ENCODE results near the gene OAS2. TPM values are rescaled to one million over a fixed set of nuclear protein-coding genes. Genes with fewer than 3 reads are reported as not detected.
A peak's percentile ranks its signal among the peaks of the same experiment; 100 is the strongest.

Gene OAS2
- total and polyA plus RNA-seq, 7 experiments from 2014 or later = 29.9 to 238 (median 63.6) TPM

DNA sequence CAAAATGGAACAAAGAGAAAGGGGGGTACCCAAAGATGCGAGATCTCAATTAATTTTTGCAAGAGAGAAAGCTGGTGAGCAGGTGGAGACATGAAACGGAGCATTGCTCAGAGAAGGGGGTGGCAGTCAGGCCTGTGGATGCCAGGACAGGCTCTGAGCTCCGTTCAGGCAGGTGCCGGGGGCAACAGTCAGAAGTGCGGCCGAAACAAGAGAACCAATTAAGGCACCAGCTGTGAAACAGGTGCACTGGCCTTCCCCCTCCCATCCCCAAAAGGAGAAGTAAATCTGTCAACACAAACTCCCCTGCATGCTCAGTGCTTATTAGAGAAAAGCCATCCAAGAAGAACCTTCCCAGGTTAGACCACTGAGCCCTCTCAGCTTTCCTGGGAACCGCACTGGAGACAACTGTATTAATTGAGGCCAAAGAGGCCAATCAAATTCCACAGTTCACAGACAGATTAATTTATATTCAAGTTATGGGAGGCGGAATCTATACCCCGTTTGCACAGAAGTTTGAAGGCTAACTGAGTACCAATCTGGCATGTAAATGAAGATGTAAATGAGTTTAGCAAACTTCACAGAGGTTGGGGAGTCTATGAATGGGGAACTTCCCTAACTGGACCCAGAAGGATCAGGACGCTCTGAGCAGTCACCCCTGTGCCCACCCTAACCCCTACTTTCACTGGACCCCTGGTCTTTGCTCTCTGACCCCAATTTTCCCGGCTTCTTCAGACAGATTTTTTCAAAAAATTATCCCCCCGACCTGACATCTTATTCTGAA, 20.9 kb downstream of the OAS2 start:
- intact Hi-C loops (cut with micrococcal nuclease) = no loop called here
- ATAC-seq (no peak), DNase-seq (no peak)
- Histone ChIP-seq H3K27ac (ENCODE audit: low read depth, low read length) (no peak overlapping the region), H3K9me3 (ENCODE audit: control insufficient read depth in 2 of 3, low read length in 3 of 3) (peaks cover 0 to 6% (median 0%) of the 10 kb centered on the region in 3 experiments), H3K36me3 (ENCODE audit: control insufficient read depth in 2 of 3, insufficient read depth in 3 of 3, low read length in 3 of 3) (peaks cover 31 to 87% (median 33%) of the 10 kb centered on the region in 3 experiments), H3K4me3 (ENCODE audit: low read length) (no peak overlapping the region), H3K27me3 (ENCODE audit: control insufficient read depth in 2 of 2, insufficient read depth in 2 of 2, low read length in 2 of 2) (no peaks in the 10 kb centered on the region), H3K4me1 (ENCODE audit: control insufficient read depth in 2 of 2, insufficient read depth in 2 of 2, low read length in 2 of 2) (no peaks in the 10 kb centered on the region)
- no peak overlapping the region for H3K4me3 Mint-ChIP-seq
- ChIA-PET POLR2A (no interaction called here), CTCF (interaction anchor here (1.0 kb wide), 1 partner anchor 8 kb away, joined by 4 read pairs; no protein-coding TSS in a partner anchor)
- H3K4me1 Mint-ChIP-seq = peaks cover 0 to 9% (median 4%) of the 10 kb centered on the region in 7 donors
- H3K9me3 Mint-ChIP-seq = peaks cover 0 to 4% (median 0%) of the 10 kb centered on the region in 11 donors
- H3K36me3 Mint-ChIP-seq = peaks cover 30 to 85% (median 75%) of the 10 kb centered on the region in 5 donors
- no peaks in the 10 kb centered on the region for H3K27me3 Mint-ChIP-seq
- H3K27ac Mint-ChIP-seq = peak overlapping the region in 2 of 9 donors; percentile 3 to 67

DNA sequence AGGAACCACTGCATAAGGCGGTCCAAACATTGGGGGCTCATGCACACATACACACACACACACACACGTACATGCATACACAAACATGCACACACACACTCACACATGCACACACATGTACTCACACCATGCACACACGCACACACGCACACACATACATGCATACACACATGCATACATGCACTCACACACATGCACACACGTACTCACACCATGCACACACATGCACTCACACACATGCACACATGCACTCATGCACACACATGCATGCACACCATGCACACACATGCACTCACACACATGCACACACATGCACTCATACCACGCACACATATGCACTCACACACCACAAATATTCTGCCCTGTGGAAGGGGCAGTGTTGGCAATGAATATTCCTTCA, 22.1 kb downstream of the OAS2 start:
- H3K27ac Mint-ChIP-seq = peak overlapping the region in 1 of 9 donors; percentile 75
- H3K4me1 ChIP-seq (ENCODE audit: control insufficient read depth in 2 of 2, insufficient read depth in 2 of 2, low read length in 2 of 2) = no peaks in the 10 kb centered on the region
- intact Hi-C loops (cut with micrococcal nuclease) = no loop called here
- H3K4me3 Mint-ChIP-seq = no peak overlapping the region
- peaks cover 0 to 9% (median 5%) of the 10 kb centered on the region in 7 donors for H3K4me1 Mint-ChIP-seq
- no peaks in the 10 kb centered on the region for H3K27me3 ChIP-seq (ENCODE audit: control insufficient read depth in 2 of 2, insufficient read depth in 2 of 2, low read length in 2 of 2)
- peaks cover 37 to 94% (median 38%) of the 10 kb centered on the region in 3 experiments for H3K36me3 ChIP-seq (ENCODE audit: control insufficient read depth in 2 of 3, insufficient read depth in 3 of 3, low read length in 3 of 3)
- no peak for DNase-seq
- H3K36me3 Mint-ChIP-seq = peaks cover 24 to 90% (median 70%) of the 10 kb centered on the region in 5 donors
- no peak overlapping the region for H3K4me3 ChIP-seq (ENCODE audit: low read length)
- H3K27ac ChIP-seq (ENCODE audit: low read depth, low read length) = no peak overlapping the region
- CTCF ChIA-PET = no interaction called here
- no peaks in the 10 kb centered on the region for H3K27me3 Mint-ChIP-seq
- POLR2A ChIA-PET = no interaction called here
- peaks cover 0 to 4% (median 0%) of the 10 kb centered on the region in 11 donors for H3K9me3 Mint-ChIP-seq
- ATAC-seq = no peak
- H3K9me3 ChIP-seq (ENCODE audit: control insufficient read depth in 2 of 3, low read length in 3 of 3) = peaks cover 0 to 6% (median 0%) of the 10 kb centered on the region in 3 experiments

DNA sequence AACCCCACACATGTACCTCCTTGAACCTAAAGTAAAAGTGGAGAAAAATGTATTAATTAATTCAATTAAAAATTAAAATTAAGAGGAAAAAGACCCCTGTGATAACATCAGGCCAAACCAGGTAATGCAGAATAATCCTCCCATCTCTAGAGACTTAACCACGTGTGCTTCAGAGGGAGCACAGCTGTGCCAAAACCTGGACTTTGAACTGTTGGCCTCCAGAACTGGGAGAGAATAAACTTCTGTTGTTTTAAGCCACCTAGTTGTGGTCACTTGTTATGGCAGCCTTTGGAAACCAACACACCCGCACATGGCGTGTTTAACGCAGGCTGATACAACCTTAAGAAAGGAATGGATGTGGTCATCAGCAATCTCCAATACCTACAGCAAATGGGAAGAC, 23.8 kb downstream of the OAS2 start:
- intact Hi-C loops (cut with micrococcal nuclease) = no loop called here
- Mint-ChIP-seq H3K9me3 (peaks cover 0 to 4% (median 0%) of the 10 kb centered on the region in 11 donors), H3K27ac (peak overlapping the region in 3 of 9 donors; percentile 10 to 77 (median 47)), H3K36me3 (peaks cover 19 to 83% (median 64%) of the 10 kb centered on the region in 5 donors), H3K4me1 (peaks cover 0 to 6% (median 0%) of the 10 kb centered on the region in 7 donors), H3K4me3 (no peak overlapping the region), H3K27me3 (no peaks in the 10 kb centered on the region)
- Histone ChIP-seq H3K4me3 (ENCODE audit: low read length) (no peak overlapping the region), H3K27me3 (ENCODE audit: control insufficient read depth in 2 of 2, insufficient read depth in 2 of 2, low read length in 2 of 2) (no peaks in the 10 kb centered on the region), H3K9me3 (ENCODE audit: control insufficient read depth in 2 of 3, low read length in 3 of 3) (peaks cover 0 to 6% (median 0%) of the 10 kb centered on the region in 3 experiments), H3K27ac (ENCODE audit: low read depth, low read length) (no peak overlapping the region), H3K36me3 (ENCODE audit: control insufficient read depth in 2 of 3, insufficient read depth in 3 of 3, low read length in 3 of 3) (peaks cover 43 to 92% (median 47%) of the 10 kb centered on the region in 3 experiments), H3K4me1 (ENCODE audit: control insufficient read depth in 2 of 2, insufficient read depth in 2 of 2, low read length in 2 of 2) (no peaks in the 10 kb centered on the region)
- no peak for DNase-seq
- ATAC-seq = no peak
- ChIA-PET POLR2A (no interaction called here), CTCF (interaction anchor here (1.4 kb wide), 1 partner anchor 9 kb away, joined by 7 read pairs; no protein-coding TSS in a partner anchor)

DNA sequence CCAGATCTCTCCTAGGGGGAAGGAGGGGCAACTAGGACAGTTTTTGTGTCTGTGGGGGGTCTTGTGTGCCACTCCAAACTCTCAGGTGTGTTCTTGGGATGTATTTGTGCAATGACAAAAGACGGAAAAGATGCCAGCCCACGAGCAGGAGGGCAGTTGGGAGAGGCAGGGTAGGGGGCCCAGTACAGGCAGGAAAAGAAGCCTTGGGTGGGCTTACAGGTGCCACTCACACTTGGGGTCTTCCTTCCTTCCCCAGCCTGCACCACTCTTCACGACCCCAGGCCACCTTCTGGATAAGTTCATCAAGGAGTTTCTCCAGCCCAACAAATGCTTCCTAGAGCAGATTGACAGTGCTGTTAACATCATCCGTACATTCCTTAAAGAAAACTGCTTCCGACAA, 24.4 kb downstream of the OAS2 start:
- no peaks in the 10 kb centered on the region for H3K27me3 ChIP-seq (ENCODE audit: control insufficient read depth in 2 of 2, insufficient read depth in 2 of 2, low read length in 2 of 2)
- Mint-ChIP-seq H3K4me1 (peaks cover 0 to 5% (median 0%) of the 10 kb centered on the region in 7 donors), H3K4me3 (no peak overlapping the region), H3K9me3 (peaks cover 0 to 4% (median 0%) of the 10 kb centered on the region in 11 donors), H3K27me3 (no peaks in the 10 kb centered on the region), H3K36me3 (peaks cover 14 to 83% (median 60%) of the 10 kb centered on the region in 5 donors), H3K27ac (peak overlapping the region in 5 of 9 donors; percentile 24 to 77 (median 45))
- H3K9me3 ChIP-seq (ENCODE audit: control insufficient read depth in 2 of 3, low read length in 3 of 3) = peaks cover 0 to 6% (median 0%) of the 10 kb centered on the region in 3 experiments
- ChIA-PET CTCF (no interaction called here), POLR2A (no interaction called here)
- H3K36me3 ChIP-seq (ENCODE audit: control insufficient read depth in 2 of 3, insufficient read depth in 3 of 3, low read length in 3 of 3) = peaks cover 45 to 92% (median 46%) of the 10 kb centered on the region in 3 experiments
- H3K4me3 ChIP-seq (ENCODE audit: low read length) = no peak overlapping the region
- H3K4me1 ChIP-seq (ENCODE audit: control insufficient read depth in 2 of 2, insufficient read depth in 2 of 2, low read length in 2 of 2) = no peaks in the 10 kb centered on the region
- intact Hi-C loops (cut with micrococcal nuclease) = no loop called here
- H3K27ac ChIP-seq (ENCODE audit: low read depth, low read length) = no peak overlapping the region
- ATAC-seq (no peak), DNase-seq (no peak)

DNA sequence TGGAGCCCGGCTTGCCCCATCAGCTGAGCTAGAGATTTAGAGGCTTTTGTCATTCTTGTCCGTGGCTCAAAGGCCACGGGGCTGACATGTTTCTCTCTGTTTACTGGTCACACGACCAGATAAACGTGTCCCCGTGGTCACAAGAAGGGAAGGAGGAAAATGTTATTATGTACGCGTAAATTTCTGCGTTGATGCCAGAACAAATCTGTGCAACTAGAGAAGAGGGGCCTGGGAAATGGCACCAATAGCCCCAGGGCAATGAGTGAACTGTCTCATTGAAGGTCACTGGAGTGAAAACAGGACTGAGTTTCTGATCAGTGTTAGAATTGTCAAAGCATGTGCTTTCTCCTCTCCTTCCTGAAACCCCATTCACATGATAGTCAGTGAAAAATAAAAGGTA, 25.3 kb downstream of the OAS2 start:
- Histone ChIP-seq H3K27ac (ENCODE audit: low read depth, low read length) (no peak overlapping the region), H3K36me3 (ENCODE audit: control insufficient read depth in 2 of 3, insufficient read depth in 3 of 3, low read length in 3 of 3) (peaks cover 42 to 92% (median 48%) of the 10 kb centered on the region in 3 experiments), H3K4me1 (ENCODE audit: control insufficient read depth in 2 of 2, insufficient read depth in 2 of 2, low read length in 2 of 2) (no peaks in the 10 kb centered on the region), H3K9me3 (ENCODE audit: control insufficient read depth in 2 of 3, low read length in 3 of 3) (no peaks in the 10 kb centered on the region), H3K4me3 (ENCODE audit: low read length) (no peak overlapping the region), H3K27me3 (ENCODE audit: control insufficient read depth in 2 of 2, insufficient read depth in 2 of 2, low read length in 2 of 2) (no peaks in the 10 kb centered on the region)
- CTCF ChIA-PET = no interaction called here
- H3K4me3 Mint-ChIP-seq = no peak overlapping the region
- POLR2A ChIA-PET = no interaction called here
- H3K9me3 Mint-ChIP-seq = peaks cover 0 to 2% (median 0%) of the 10 kb centered on the region in 11 donors
- DNase-seq (no peak), ATAC-seq (no peak)
- no peaks in the 10 kb centered on the region for H3K27me3 Mint-ChIP-seq
- peak overlapping the region in 2 of 9 donors; percentile 42 to 53 for H3K27ac Mint-ChIP-seq
- H3K36me3 Mint-ChIP-seq = peaks cover 15 to 82% (median 57%) of the 10 kb centered on the region in 5 donors
- H3K4me1 Mint-ChIP-seq = peaks cover 0 to 5% (median 0%) of the 10 kb centered on the region in 7 donors
- intact Hi-C loops (cut with micrococcal nuclease) = no loop called here

DNA sequence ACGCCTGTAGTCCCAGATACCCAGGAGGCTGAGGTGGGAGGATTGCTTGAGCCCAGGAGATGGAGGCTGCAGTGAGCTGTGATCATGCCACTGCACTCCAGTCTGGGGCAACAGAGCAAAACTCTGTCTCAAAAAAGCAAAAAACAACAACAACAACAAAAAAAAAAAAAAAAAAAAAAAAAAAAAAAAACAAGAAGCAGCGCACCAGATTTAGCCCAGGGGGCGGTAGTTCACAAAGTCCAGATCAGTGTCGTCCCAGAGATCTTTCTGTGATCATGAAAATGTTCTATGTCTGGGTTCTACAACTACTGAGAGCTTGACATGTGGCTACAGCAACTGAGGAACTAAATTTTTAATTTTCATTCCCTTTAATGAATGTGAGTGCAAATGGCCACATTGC, 27.4 kb downstream of the OAS2 start:
- Histone ChIP-seq H3K9me3 (ENCODE audit: control insufficient read depth in 2 of 3, low read length in 3 of 3) (peaks cover 0 to 10% (median 0%) of the 10 kb centered on the region in 3 experiments), H3K27ac (ENCODE audit: low read depth, low read length) (no peak overlapping the region), H3K36me3 (ENCODE audit: control insufficient read depth in 2 of 3, insufficient read depth in 3 of 3, low read length in 3 of 3) (peaks cover 58 to 93% (median 61%) of the 10 kb centered on the region in 3 experiments), H3K4me3 (ENCODE audit: low read length) (no peak overlapping the region), H3K4me1 (ENCODE audit: control insufficient read depth in 2 of 2, insufficient read depth in 2 of 2, low read length in 2 of 2) (no peaks in the 10 kb centered on the region), H3K27me3 (ENCODE audit: control insufficient read depth in 2 of 2, insufficient read depth in 2 of 2, low read length in 2 of 2) (no peaks in the 10 kb centered on the region)
- peaks cover 22 to 82% (median 58%) of the 10 kb centered on the region in 5 donors for H3K36me3 Mint-ChIP-seq
- no peaks in the 10 kb centered on the region for H3K27me3 Mint-ChIP-seq
- ChIA-PET POLR2A (no interaction called here), CTCF (interaction anchor here (0.8 to 3.1 kb wide), 2 partner anchors 15 to 103 kb away, joined by 3 to 7 read pairs; no protein-coding TSS in a partner anchor)
- ATAC-seq (no peak), DNase-seq (no peak)
- no peak overlapping the region for H3K4me3 Mint-ChIP-seq
- H3K9me3 Mint-ChIP-seq = peaks cover 0 to 10% (median 3%) of the 10 kb centered on the region in 11 donors
- H3K27ac Mint-ChIP-seq = peak overlapping the region in 1 of 9 donors; percentile 14
- intact Hi-C loops (cut with micrococcal nuclease) = no loop called here
- peaks cover 0 to 5% (median 0%) of the 10 kb centered on the region in 7 donors for H3K4me1 Mint-ChIP-seq
